Measurements from ENCODE around the gene LAMA3. TPM values are rescaled to one million over a fixed set of nuclear protein-coding genes. Genes with fewer than 3 reads are reported as not detected.

Gene LAMA3
- total RNA-seq, 1 experiment from 2014 or later: 8.1 TPM

- ATAC-seq (no peak), DNase-seq (ENCODE audit: low read depth, low spot score) (no peak)
- in situ Hi-C loops (cut with HindIII; ENCODE audit: low pct_unique_long_range_greater_than_20kb, low sequenced_read_pairs): no loop called here
- Histone ChIP-seq H3K27ac (ENCODE audit: low read length) (no peak overlapping the region), H3K9me3 (ENCODE audit: control insufficient read depth, insufficient read depth, low read depth, low read length) (no peaks in the 10 kb centered on the region), H3K36me3 (ENCODE audit: control insufficient read depth, insufficient read depth, low read length) (no peaks in the 10 kb centered on the region), H3K4me3 (ENCODE audit: low read depth in 2 of 2, low read length in 2 of 2) (no peak overlapping the region), H3K27me3 (ENCODE audit: control insufficient read depth, insufficient read depth, low read length) (no peaks in the 10 kb centered on the region), H3K4me1 (ENCODE audit: control insufficient read depth, insufficient read depth, low read length) (no peaks in the 10 kb centered on the region)
- intact Hi-C loops (cut with micrococcal nuclease; ENCODE audit: unreplicated experiment): no loop called here
- POLR2A ChIA-PET: no interaction called here
- no TSS peak for BruUV-seq (replicated peaks)
- TF ChIP-seq REST (IDR thresholded peaks at IDR 0.05; ENCODE audit: insufficient read depth in 1 of 2, low read depth in 2 of 2, low read length in 1 of 2): no peak
- CTCF ChIA-PET: no interaction called here
Observed at GRCh38 chr18:23935804-23936203, 246.6 kb downstream of the LAMA3 start.

GRCh38 chr18:23936381-23936958 lies 247.2 kb downstream of the LAMA3 start:
- in situ Hi-C loops (cut with HindIII; ENCODE audit: low pct_unique_long_range_greater_than_20kb, low sequenced_read_pairs) (no loop called here), intact Hi-C loops (cut with micrococcal nuclease; ENCODE audit: unreplicated experiment) (no loop called here)
- ChIA-PET POLR2A (no interaction called here), CTCF (interaction anchor here (0.6 kb wide), 1 partner anchor 180 kb away, joined by 8 read pairs; no protein-coding TSS in a partner anchor)
- DNase-seq (ENCODE audit: low read depth, low spot score): no peak
- no peaks in the 10 kb centered on the region for H3K36me3 ChIP-seq (ENCODE audit: control insufficient read depth, insufficient read depth, low read length)
- H3K4me1 ChIP-seq (ENCODE audit: control insufficient read depth, insufficient read depth, low read length): no peaks in the 10 kb centered on the region
- no peaks in the 10 kb centered on the region for H3K27me3 ChIP-seq (ENCODE audit: control insufficient read depth, insufficient read depth, low read length)
- ATAC-seq: no peak
- H3K9me3 ChIP-seq (ENCODE audit: control insufficient read depth, insufficient read depth, low read depth, low read length): no peaks in the 10 kb centered on the region
- BruUV-seq (replicated peaks): no TSS peak
- H3K4me3 ChIP-seq (ENCODE audit: low read depth in 2 of 2, low read length in 2 of 2): no peak overlapping the region
- TF ChIP-seq SIN3A (IDR thresholded peaks at IDR 0.05; ENCODE audit: borderline replicate concordance, insufficient read depth, low read depth, low read length) (no peak), CTCF (IDR thresholded peaks at IDR 0.05) (no peak), TCF7L2 (IDR thresholded peaks at IDR 0.05; ENCODE audit: low read depth, low read length) (no peak), REST (IDR thresholded peaks at IDR 0.05; ENCODE audit: insufficient read depth in 1 of 2, low read depth in 2 of 2, low read length in 1 of 2) (no peak), POLR2AphosphoS5 (IDR thresholded peaks at IDR 0.05; ENCODE audit: low read depth, low read length) (no peak)
- no peak overlapping the region for H3K27ac ChIP-seq (ENCODE audit: low read length)

All from Panc1 (cell line).